ENCODE data around the gene PPP4R2.
"Not testable (repeated sequence)": the region's sequence is repeated elsewhere in the genome, so short reads cannot be mapped to it uniquely, and the experiment has no call there.

PPP4R2 gene

DNA sequence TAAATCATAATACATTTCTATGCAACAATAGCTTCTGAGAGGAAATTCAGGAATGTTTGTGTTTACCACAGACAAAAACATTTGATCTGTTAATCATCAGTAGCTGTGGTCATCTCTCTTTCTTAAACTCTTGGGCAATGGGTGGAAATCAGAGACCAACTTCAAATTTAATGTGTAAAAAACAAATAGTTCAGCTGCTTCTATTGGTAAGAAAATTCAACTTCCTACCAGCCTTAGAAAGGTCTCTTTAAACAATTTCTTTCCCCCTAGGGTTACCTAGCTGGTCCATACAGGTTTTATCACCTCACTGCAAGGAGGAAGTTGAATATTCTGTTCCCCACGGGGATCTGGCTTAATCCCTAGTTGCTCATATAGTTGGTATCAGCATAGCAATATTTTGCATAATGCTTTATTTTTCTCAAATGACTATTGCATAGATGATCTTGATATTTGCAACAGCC is 20.3 kb upstream of the PPP4R2 start:
- DNase-seq (ENCODE audit: low read depth in 3 of 3) = no peak

DNA sequence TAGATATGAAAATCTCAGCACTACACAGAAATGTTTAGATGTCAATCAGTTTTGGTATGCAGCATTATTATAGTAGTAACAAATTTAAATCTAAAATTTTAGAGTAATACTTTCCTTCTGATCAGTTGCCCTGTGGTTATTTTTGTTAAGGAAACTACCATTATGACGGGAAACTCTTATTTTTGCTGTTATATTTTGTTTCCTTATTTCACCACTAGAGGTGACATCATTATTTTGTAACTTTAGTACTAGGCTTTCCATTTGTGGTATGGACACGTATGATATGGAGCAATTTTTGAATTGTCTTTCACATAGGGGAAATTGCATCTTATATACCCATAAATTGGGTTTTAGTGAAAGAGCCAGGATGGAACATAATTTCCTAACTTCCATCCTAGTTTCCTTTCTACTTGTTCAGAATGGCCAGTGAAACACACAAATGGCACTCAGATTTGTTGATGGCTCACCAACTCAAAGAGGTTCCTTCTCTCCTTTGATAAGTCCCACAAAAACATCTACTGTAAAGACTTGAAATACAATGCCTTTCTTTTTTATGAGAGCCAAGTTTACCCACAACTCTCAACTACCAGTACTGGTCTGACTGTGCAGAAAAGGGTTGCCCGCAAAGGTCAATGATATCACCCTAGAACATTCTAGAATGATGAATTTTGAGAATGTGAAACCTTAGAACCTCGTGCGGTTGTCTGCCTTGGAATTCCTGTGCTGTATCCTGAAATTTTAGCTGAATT is 19.4 kb upstream of the PPP4R2 start:
- DNase-seq (ENCODE audit: low read depth in 3 of 3) = no peak

DNA sequence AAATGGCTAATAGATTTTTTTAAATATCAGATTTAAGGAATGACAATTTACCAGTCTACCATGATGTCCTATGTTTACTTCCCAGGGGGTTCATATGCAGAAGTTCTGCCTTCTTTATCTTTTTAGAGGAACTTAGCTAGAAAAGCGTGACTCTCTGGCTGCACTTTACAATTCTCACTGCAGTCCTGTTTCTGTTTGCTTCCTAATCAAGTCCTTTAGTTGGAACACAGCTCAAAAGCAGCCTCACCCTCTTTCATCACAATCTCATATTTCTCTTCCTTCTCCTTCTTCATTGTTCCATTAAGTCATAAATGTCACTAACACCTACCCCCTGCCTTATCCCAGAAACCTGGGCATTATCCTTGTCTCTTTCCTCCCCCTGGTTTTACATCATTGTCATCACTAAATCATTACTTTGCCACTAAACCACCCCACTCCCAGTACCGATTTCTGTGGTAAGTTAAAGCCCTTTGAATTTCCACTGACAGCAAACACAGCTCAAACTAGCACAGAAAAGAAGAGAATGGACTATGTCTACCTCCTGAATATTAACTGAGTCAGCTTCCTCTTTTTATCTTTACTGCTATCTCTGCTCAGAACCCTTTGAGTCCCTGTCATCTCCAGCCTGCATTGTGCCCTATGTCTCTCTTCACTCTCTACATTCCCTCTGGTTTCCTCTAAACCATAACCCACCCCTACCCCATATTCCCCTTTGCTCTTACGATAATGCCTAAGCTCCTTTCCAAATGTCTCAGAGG is 13.8 kb upstream of the PPP4R2 start:
- no peak for DNase-seq (ENCODE audit: low read depth in 3 of 3)

DNA sequence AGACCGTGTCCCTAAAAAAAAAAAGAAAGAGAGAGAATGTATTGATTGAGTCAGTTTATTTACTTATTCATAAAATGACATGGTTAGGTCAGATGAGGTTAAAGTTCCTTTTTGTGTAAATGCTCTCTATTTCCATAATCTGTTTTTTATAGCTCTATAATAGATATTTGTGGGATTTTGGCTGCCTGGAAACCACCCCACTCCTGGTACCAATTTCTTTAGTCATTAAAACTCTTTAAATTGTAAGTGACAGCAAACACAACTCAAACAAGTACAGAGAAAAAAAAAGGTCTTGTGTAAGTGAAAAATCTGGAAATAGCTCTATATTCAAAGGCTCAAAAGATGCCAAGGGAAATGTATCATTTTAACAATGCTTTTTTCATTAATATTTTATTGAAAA is 11.0 kb upstream of the PPP4R2 start:
- DNase-seq (ENCODE audit: low read depth in 3 of 3) = no peak

DNA sequence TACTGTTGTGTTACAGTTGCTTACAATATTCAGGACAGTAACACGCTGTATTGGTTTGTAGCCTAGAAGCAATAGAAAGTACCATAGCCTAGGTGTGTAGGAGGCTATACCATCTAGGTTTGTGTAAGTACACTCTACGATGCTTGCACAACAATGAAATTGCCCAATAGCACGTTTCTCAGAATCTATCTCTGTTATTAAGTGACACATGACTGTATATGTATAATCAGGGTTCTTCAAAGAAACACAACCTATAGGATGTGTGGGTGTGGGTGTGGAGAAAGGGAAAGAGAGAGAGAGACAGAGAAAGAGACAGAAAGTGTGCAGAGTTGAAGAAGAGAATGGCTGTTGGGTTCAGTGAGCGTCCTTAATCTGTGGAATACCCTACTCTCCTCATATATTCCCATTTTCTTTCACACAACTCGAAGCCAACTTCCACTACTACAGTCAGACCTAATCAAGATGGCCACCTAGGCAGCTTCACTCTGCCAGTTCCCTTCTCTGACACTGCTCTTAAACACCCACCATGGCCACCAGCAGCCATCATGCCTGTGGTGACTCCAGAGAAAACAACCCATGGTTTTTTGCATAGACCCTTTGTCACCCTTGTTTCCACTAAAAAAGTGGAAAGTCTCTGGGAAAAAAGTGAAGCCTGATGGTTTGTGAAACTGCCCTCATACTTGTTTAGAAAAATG is 5.8 kb upstream of the PPP4R2 start:
- no peak for DNase-seq (ENCODE audit: low read depth in 3 of 3)

DNA sequence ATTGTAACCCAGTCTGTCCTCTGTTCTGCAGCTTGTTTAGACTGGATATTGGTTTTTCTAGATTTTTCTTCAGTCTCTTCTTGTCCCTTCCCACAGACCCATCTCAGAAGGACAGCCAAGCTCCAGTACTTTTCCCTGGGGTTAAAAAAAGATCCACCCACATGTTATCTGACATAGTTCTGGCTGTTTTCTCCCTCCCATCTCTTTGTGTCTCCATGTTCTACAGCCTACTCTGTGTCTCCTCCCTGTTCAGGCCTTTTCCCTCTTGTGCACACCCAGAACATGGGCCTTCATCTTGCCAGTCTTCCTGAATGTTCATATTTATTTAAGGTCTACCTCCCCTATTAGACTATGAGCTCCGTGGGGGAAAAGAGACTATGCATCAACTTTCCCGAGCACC is 5.1 kb upstream of the PPP4R2 start:
- no peak for DNase-seq (ENCODE audit: low read depth in 3 of 3)

DNA sequence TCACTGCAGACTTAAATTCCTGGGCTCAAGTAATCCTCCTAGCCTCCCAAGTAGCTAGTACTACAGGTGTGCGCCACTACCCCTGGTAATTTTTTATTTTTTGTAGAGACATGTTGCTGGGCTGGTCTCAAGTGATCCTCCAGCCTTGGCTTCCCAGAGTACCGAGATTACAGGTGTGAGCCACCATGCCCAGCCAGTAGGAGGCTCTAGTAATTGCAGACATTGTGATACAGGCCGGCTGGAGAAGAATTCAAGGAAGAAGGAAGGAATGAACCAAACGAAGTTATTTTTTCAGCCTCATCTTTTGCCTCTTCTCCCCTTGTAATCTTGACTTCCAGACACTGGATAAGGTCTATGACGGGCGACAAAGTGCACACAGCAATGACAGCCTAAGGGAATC is 3.2 kb upstream of the PPP4R2 start:
- no peak for DNase-seq (ENCODE audit: low read depth in 3 of 3)

DNA sequence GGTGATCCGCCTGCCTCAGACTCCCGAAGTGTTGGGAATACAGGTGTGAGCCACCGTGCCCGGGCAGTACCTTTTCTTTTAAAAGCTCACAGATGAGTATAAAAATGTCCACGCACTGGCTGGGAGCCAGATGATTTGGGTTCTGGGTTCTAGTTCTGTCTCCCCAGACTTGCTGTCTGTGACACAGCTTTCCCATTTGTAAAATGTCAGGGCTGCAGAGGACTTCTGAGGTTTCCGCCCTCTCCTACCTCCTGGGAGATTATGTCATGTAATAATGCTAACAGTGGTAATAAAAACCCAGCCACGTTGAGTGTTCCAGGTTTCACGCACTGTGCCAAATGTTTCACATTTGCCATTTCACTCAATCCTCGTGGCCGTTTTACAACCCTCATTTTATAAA is 1.3 kb upstream of the PPP4R2 start:
- DNase-seq (ENCODE audit: low read depth in 3 of 3) = no peak

DNA sequence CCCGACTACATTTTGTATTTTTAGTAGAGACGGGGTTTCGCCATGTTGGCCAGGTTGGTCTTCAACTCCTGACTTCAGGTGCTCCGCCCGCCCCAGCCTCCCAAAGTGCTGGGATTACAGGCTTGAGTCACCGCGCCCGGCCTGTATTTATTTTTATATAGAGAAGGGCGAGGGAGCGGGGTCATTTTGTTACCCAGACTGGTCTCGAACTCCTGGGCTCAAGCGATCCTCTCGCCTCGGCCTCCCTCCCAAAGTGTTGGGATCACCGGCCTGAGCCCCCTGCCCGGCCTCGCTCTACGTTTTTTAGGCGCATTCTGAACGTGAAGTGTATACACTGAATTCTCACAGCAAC is 514 bp upstream of the PPP4R2 start:
- DNase-seq (ENCODE audit: low read depth in 3 of 3) = no peak

DNA sequence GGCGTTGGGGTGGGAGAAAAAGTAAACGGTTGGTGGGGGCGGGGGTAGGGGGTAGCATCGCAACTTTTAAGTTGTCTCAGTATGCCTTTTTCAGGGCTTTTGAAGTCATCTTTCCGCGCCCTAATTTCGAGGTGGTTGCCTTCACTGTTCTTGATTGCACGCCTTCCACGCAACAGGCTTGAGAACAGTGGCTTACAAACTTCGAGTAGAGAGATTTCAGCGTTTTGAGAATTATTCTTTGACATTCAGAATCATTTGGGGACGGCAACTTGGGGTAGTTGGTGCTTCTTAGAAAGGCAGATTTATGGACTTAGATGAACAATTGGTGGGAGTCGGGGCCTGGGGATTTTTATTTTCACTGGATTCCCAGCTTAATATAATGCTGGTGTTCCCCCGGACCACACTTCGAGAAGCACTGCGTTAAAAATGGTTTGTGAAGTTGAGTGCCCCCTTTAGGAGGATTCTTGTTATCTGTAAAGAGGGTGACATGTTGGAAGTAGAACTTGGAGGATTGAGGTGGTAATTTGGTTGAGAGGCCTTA is 880 bp downstream of the PPP4R2 start:
- DNase-seq (ENCODE audit: low read depth in 3 of 3) = peak in 1 of 3 donors; percentile 27

DNA sequence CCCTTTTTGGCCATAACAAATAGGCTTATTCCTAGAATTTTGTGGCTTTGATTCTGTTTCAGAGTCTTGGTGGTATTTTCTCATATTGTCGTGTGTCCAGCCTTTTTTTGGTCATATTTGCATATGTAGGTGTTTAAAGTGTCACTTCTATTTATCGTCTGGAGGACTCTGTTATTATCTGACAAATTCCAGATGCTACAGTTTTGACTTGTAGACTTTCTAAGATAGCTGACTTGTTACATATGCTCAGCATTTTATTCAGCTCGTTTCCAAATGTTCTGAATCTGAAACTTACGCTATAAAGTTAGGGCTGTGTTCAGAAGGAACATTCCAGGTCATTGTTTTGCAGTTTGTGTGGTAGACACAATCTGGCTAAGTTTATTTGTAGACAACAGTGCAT is 1.9 kb downstream of the PPP4R2 start:
- no peak for DNase-seq (ENCODE audit: low read depth in 3 of 3)

DNA sequence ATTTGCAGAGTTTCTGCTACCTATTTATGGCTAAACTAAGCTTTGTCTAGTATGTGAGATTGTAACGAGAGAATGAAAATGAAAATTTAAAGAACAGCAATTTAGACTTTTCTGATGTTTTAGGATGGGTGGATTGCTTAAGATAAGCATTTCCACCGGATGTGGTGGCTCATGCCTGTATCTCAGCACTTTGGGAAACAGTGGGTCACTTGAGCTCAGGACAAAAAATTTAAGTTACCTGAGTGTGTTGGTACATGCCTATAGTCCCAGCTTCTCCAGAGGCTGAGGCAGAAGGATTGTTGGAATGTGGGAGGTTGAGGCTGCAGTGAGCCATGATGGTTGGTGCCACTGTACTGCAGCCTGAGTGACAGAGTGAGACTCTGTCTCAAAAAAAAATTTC is 3.3 kb downstream of the PPP4R2 start:
- no peak for DNase-seq (ENCODE audit: low read depth in 3 of 3)

DNA sequence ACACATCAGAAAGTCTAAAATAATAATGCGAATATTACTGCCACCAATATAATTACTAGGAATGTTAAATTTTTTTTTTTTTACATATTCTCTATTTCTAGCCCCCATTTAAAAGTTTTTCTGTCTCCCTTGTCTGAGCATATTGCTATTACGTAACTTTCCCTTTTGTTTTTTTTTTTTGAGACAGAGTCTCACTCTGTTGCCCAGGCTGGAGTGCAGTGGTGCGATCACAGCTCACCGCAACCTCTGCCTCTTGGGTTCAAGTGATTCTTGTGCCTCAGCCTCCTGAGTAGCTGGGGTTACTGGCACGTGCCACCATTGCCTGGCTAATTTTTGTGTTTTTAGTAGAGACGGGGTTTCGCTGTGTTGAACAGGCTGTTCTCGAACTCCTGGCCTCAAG is 6.4 kb downstream of the PPP4R2 start:
- DNase-seq (ENCODE audit: low read depth in 3 of 3) = not testable (repeated sequence)

DNA sequence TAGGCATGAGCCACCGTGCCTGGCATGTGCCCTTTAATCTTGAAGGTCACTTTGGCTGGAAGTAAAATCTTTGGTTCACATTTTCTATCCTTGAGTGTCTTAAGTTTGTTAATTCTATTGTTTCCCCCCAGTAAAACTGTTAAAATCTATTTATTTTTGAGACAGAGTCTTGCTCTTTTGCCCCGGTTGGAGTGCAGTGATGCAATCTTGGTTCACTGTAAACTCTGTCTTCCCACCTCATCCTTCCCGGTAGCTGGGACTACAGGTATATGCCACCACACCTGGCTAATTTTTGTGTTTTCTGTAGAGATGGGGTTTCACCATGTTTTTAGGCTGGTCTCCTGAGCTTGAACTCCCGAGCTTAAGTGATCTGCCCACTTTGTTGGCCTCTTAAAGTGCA is 7.7 kb downstream of the PPP4R2 start:
- DNase-seq (ENCODE audit: low read depth in 3 of 3) = no peak

DNA sequence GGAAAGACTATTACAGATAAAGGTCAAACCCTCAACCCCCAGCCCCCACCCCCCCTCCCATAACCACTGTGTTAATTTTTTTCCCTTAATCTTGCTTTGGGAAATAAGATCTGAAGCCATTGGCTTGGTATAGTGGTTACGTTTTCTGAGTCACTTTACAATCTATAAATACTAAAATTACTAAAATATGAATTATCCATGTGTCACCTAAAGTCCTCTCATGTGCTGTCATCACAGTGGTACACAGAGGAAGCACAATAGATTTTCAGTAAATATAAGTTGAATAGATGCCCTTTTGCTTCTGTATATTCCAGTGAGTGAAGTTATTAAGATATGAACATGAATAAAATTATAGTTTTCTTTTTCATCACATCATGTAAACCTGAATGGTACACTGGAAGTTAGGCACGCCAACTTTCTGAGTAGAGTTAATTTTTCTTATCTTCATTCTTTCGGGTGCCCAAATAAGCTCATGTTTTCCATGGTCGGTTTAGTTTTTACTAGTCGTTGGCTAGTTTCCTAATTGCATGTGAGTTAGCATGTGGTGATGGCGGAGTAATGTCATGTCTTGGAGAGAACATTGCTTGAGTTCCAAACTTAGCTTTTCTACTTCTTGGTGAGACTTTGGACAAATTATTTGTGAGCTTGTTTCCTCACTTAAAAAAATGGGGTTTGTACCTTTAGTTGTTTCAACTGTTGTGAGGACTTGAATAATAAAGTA is 11.5 kb downstream of the PPP4R2 start:
- no peak for DNase-seq (ENCODE audit: low read depth in 3 of 3)

DNA sequence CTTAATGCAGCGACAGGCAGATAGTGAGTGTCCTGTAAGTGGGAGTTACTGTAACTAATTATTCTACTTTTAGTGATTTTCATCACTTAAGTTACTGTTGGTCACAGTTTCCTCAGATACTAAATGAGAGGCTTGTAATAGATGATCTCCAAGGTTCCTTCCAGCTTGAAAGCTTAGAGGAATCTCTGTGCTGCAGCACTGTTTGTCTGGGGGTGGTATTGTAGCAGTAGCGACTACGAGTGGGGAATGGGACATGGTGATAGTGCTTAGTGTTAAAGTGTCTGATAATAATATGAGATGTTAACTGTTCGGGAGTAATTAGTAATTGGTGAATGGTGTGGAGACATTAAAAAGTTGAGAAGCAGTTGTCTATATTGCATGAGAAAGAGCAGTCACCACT is 12.4 kb downstream of the PPP4R2 start:
- no peak for DNase-seq (ENCODE audit: low read depth in 3 of 3)

DNA sequence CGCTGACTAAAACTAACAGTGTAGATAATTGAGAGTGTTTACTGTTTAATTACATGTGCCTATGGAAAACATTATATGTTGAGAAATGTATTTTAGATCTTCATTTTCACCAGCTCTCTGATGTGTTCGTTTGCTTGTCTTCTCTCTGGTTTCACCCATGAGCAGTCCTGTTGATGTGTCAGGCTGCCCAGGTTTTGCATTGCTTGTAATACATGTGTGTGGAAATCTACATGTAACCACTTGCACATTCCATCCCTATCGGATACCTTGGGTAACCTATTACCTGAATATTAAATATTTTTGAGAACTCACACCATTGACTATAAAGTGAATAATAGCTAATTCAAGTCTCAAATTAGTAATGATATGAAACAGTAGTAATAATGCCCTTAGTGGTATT is 13.1 kb downstream of the PPP4R2 start:
- DNase-seq (ENCODE audit: low read depth in 3 of 3) = no peak

DNA sequence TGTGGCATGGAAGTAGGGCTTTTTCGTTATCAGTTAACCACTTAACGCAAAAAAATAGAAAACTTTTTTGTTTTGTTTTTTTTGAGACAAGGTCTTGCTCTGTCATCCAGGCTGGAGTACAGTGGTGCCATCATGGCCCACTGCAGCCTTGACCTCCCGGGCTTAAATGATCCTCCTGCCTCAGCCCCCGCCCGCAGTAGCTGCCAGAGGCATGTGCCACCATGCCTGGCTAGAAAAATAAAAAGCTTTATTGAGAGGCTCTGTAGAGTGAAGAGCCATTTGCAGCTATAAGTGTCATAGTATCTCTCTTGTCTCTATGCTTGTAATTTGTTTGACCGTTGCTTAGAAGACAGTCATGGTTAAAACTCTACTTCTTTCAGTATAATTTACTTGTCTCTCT is 13.5 kb downstream of the PPP4R2 start:
- no peak for DNase-seq (ENCODE audit: low read depth in 3 of 3)

DNA sequence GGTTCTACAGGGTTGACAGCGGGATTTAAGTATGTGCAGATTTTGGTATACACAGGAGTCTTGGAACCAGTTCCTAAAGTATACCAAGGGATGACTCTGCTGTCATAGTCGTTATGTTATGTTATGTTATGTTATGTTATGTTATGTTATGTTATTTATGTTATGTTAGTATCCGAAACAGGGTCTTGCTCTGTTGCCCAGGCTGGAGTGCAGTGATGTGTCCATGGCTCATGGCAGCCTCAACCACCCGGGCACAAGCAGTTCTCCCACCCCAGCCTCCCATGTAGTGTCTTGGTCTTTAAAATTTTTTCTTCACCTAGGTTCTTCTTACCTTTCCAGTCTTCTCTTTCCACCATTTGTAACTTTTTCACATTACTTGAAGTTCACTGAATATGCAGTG is 21.7 kb downstream of the PPP4R2 start:
- no peak for DNase-seq (ENCODE audit: low read depth in 3 of 3)

DNA sequence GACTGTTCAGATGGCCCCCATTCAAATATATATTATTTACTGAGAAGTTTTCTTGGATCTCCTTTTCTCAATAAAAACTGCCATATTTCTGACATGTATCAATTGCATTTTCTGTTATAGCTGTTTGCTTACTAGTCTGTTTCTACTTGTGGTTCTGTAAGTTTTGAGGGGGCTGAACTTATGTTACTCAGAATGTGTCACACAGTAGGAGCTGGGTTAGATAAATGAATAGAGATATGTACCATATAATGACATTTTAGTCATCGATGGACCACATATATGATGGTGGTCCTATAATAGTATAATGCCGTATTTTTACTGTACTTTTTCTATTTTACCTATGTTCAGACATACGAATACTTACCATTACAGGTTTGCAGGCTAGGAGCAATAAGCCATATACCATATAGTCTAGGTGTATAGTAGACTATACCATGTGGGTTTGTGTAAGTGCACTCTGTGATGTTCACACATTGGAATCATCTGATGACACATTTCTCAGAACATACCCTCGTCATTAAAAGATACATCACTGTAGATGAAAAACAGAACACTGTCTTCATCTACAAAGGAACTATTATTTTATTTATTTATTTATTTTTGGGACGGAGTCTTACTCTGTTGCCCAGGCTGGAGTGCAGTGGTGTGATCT is 22.3 kb downstream of the PPP4R2 start:
- no peak for DNase-seq (ENCODE audit: low read depth in 3 of 3)

DNA sequence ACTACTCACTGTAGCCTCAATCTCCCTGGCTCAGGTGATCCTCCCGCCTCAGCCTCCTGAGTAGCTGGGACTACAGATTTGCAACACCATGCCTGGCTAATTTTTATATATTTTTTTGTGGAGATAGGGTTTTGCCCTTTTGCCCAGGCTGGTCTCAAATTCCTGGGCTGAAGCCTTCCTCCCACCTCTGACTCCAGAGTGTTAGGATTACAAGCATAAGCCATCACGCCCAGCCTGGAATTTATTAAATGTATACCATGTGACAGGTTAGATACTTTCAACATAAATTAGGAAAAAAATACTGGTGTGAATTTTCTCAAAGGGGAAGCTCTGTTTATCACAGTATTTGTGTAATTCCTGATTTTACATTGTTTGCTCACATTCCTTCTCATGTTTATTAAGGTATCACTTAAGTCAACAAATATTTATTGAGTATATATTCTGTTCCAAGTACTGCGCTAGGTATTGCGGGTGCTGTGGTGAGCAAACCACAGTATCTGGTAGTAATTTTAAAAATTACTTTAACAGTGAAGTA is 24.8 kb downstream of the PPP4R2 start:
- DNase-seq (ENCODE audit: low read depth in 3 of 3) = no peak
